GM19351 (cell line): ENCODE data around the gene SNRPB.

Experiments used
- ATAC-seq: cut with Tn5 transposase; IDR thresholded peaks from one replicate; pipeline ENCODE4 v1.9.1; 2021; ENCODE audit warnings: mild to moderate bottlenecking, moderate library complexity; ENCODE audit not compliant: unreplicated experiment

SNRPB gene

GRCh38 chr20:2475850-2476741, 5.5 kb upstream of the SNRPB start:
- ATAC-seq, result no peak

- ATAC-seq, result no peak
These were observed 2.9 kb upstream of the SNRPB start for GRCh38 chr20:2473516-2473915.

DNA sequence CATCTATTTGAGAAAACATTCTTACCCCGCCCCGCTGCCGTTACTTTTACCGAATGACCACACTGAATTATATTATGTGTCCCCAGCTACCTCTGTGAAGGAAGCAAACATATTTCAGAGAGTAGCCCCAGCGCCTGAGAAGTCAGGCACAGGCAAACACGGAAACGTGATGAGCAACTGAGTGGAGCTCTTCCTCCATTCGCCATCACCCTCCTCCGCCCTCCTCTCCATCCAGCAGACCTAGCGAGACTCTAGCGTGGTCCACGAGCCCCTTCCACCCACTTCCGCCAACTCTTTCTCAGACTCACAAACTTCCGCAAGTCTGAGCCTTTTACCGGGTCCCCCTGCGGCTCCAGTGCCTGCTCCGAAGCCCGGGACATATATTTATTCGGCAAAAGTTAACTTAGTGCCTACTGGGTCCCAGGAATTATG, 582 bp downstream of the SNRPB start:
- ATAC-seq, result peak; percentile 28

GRCh38 chr20:2468581-2469407, 1.8 kb downstream of the SNRPB start:
- no peak for ATAC-seq

GRCh38 chr20:2467412-2467811, 3.2 kb downstream of the SNRPB start:
- no peak for ATAC-seq

- no peak for ATAC-seq
These were observed 5.5 kb downstream of the SNRPB start for GRCh38 chr20:2465100-2465499.

DNA sequence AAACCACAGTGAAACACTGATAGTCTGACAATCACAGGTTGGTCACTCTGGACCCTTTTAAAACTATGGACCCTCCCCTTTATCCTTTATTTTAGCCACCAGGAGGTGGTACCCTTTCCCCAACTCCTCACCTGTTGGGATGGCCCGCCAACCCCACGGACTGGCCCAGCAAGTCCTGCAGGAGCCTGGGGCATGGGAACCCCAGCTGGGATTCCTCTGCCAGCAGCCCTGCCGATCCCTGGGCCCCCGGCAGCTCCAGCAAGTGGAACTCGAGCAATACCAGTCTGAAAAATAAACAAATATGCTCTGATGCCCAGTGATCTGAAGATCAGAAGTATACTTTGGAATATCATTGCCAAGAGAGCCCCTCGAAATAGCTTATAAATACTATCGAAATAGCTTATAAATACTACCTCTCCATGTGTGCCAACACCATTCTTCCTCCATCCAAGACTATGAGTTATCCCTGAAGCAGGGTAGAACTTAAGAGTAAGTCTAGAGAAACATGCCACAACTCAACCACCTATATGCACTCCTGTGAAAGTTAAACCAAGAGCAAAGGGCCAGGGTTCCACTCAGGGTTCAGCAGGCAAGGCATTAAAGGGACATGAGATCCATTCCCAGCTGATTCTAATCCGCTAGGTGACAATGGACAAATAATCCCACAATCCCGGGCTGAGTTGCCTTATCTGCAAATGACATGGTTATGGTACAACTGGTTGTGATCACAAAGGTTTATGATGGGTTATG, 6.8 kb downstream of the SNRPB start:
- no peak for ATAC-seq

DNA sequence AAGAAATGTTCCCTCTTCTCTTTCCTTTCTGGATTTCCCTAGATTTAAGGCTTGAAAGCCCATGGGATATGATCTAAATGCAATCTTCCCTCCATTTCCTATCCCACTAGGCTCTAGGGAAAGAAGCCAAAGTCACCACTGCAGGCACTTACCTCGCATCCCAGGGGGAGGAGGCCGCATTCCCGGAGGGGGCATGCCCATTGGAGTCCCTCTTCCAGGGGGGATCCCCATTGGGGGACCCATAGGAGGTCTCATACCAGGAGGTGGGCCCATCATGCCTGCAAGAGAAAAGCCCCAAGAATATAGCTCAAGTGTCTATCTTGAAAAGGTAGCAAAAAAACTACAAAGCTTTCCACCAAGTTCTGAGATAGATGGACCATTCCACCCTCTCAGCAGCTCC, 8.1 kb downstream of the SNRPB start:
- no peak for ATAC-seq

DNA sequence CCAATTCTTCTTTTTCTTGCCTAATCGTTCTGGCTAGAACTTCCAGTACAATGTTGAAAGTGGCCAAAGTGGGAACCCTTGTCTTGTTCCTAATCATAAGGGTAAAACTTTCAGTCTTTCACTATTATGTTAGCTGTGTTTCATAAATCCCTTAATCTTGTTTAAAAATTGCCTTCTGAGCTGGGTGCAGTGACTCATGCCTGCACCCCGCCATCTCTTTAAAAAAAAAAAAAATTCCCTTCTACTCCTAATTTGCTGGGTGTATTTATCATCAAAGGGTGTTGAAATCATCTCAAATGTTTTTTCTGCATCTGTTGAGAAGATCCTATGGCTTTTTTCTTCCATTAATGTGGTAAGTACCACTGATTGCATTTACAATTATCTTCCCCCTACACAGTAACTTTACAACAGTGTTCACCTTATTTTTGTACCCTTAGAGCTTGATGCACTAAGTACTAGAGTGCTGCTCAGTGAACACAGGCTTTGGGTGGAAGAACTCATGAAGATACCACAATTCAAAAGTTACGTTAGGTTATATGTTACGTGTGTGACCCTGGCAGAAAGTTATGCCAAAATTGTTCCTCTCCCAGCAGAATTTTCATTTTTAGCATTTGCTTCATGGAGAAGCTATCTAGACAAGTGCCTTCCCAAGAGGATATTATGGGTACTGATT, 9.7 kb downstream of the SNRPB start:
- no peak for ATAC-seq

DNA sequence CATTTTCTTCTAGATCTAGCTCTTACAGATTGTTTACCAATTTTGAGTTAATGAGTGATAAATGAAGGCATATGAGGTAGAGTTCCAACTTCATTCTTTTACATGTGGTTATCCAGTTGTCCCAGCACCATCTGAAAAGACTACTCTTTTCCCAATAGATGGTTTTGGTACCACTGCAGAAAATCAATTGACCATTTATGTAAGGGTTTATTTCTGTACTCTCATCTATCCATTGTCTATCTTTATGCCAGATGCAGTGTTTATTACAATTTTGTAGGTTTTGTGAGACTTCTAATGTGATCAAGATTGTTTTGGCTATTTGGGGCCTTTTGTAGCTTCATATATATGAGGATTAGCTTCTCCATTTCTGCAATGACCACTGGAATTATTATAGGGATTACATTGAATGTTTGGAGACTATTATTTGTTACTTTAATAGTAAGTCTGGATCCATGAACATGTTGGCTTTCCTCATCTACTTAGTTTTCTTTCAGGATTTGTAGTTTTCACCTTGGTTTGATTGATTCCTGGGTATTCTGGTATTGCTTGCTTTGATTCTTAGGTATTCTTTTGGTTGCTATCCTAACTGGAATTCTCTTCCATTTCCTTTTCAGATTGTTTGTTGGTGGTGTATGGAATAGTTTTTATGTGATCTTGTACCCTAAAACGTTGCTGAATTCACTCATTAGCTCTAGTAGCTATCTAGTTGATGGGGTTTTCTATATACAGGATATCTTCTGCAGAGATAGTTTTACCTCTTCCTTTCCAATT, 10.4 kb downstream of the SNRPB start:
- no peak for ATAC-seq

DNA sequence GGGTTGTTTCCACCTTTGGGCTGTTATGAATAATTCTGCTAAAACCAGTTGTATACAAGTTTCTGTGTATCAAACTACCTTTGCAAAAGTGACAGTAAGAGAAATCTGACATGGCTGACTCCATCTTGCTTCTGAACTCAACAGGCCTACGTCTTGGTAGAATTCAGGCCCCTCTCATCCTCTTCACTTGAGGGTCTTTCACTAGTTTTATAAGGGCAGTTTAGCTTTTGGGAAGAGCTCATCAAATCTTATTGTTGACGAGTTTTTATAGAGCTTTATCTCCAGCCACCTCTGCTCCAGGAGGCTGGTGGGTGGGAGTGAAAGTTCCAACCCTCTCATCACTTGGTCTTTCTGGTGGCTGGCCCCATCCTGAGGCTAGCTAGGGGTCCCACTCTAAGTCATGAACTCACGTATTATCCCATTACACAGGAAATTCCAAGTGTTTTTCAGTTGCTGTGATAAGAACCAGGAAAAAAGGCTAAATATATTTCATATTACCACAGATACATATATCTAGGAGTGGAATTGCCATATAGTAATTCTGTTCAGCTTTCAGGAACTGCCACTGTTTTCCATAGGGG, 11.6 kb downstream of the SNRPB start:
- no peak for ATAC-seq

- ATAC-seq, result no peak
These were observed 14.7 kb downstream of the SNRPB start for GRCh38 chr20:2455771-2456497.

DNA sequence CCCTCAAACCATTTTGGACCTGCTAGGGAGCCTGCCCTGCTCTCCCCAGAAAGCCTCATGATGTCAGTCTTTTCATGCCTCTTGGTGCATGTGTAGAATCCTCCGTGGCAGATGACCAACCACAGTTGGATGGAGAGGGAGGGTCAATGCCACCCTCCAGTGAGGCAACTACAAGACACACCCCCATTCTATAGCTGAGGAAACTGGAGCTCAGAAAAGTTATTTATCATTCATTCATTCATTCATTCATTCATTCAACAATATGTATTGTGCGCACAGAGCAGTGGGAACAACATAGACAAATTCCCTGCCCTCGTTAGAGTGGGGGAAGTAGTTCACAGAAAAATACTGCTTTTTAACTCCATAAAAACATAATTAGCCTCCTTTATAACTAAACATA, 16.8 kb downstream of the SNRPB start:
- ATAC-seq, result no peak

GRCh38 chr20:2451939-2452732, 18.5 kb downstream of the SNRPB start:
- ATAC-seq, result no peak

DNA sequence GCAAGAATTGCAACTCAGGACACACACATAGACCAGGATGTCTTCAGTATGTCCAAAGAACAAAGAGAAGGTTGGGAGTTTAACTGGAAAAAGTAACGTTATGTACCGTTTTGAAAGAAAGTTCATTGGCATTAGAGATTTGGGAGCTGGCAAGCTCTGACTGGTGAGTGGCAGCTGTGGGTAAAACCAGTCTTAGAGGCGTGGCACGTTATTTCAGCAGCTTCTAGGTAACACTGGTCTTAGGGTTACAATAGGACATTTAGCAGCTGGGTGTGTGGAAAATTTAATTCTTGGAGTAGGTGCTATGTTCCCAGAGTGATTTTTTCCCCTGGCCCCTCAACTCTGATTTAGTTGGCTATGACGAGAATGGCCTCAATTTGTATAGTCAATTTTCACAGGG, 19.2 kb downstream of the SNRPB start:
- no peak for ATAC-seq

DNA sequence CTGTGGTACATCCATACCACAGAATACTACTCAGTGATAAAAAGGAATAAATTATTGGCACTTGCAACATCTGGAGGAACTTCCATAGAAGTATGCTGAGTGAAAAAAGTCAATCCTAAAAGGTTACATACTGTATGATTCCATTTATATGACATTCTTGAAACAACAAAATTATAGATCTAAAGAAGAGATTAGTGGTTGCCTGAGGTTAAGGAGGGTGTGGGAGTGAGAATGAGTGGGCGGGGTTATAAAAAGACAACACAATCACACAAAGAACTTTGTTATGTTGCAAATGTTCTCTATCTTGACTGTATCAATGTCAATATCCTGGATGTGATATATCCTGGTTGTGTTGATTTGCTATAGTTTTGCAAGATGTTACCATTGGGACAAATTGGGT, 21.2 kb downstream of the SNRPB start:
- ATAC-seq, result no peak

GRCh38 chr20:2446845-2447244, 23.7 kb downstream of the SNRPB start:
- ATAC-seq, result no peak

DNA sequence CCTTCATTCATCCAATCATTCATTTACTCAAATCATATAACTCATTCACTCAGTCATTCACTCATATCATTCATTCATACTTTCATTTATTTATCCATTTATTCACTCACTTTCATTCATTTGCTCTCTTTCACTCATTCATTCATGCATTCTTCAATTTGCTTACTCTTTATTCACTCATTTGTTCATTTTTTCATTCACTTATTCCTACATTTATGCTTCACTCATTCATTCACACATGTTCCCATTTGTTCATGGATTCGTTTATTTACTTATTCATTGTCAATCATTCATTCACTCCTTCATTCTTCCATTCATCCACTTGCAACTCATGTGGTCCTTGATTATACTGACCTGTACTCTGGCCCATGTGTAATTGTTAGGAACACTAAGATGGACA, 39.4 kb downstream of the SNRPB start:
- ATAC-seq, result no peak
